Spleen (tissue), 7 donors: ENCODE results near the gene NPY.

Source experiments
- CTCF ChIP-seq, 11 experiments: fragments of 200-600 bp in 7 of 11; fragments of 450-650 bp in 4 of 11; sonication (generic) in 4 of 11; IDR thresholded peaks in 8 of 11; conservative IDR thresholded peaks in 3 of 11; 1 replicate in 7 of 11; 2 replicates in 4 of 11; pipeline versions ENCODE4 v1.4.0 to v1.8.0; 2016 to 2021; ENCODE audit warnings: antibody characterized with exemption in 11 of 11, inconsistent platforms in 4 of 11, mild to moderate bottlenecking in 1 of 11
- POLR2A ChIP-seq, 3 donors: fragments of 450-650 bp; IDR thresholded peaks; one replicate each; pipeline ENCODE4 v1.5.1; 2017; ENCODE audit warnings: antibody characterized with exemption in 3 of 3, mild to moderate bottlenecking in 1 of 3
- POLR2AphosphoS5 ChIP-seq, 3 donors: sonication (generic); formaldehyde crosslinking; IDR thresholded peaks; one replicate each; pipeline ENCODE4 v1.5.1; 2017; ENCODE audit warnings: antibody characterized with exemption in 3 of 3
- donor health status: DM: no; HTN: no; CAD: no; lungs with moderate emphysema.
- donor health status: DM: no; HTN: no; CAD: no.
- donor health status: DM: no; HTN: no; CAD: no.

- no peak for TF ChIP-seq POLR2AphosphoS5 (IDR thresholded peaks at IDR 0.05)
- no peak for TF ChIP-seq CTCF (IDR thresholded peaks at IDR 0.05 in 8 of 11, conservative IDR thresholded peaks at IDR 0.05 in 3 of 11)
- no peak for TF ChIP-seq POLR2A (IDR thresholded peaks at IDR 0.05)
These were observed 28.9 kb upstream of the NPY start for GRCh38 chr7:24255139-24255538.
